ENCODE measurements around the gene MXRA8.
"Not testable (repeated sequence)": the region's sequence is repeated elsewhere in the genome, so short reads cannot be mapped to it uniquely, and the experiment has no call there.

The MXRA8 gene, protein sequence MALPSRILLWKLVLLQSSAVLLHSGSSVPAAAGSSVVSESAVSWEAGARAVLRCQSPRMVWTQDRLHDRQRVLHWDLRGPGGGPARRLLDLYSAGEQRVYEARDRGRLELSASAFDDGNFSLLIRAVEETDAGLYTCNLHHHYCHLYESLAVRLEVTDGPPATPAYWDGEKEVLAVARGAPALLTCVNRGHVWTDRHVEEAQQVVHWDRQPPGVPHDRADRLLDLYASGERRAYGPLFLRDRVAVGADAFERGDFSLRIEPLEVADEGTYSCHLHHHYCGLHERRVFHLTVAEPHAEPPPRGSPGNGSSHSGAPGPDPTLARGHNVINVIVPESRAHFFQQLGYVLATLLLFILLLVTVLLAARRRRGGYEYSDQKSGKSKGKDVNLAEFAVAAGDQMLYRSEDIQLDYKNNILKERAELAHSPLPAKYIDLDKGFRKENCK

DNA sequence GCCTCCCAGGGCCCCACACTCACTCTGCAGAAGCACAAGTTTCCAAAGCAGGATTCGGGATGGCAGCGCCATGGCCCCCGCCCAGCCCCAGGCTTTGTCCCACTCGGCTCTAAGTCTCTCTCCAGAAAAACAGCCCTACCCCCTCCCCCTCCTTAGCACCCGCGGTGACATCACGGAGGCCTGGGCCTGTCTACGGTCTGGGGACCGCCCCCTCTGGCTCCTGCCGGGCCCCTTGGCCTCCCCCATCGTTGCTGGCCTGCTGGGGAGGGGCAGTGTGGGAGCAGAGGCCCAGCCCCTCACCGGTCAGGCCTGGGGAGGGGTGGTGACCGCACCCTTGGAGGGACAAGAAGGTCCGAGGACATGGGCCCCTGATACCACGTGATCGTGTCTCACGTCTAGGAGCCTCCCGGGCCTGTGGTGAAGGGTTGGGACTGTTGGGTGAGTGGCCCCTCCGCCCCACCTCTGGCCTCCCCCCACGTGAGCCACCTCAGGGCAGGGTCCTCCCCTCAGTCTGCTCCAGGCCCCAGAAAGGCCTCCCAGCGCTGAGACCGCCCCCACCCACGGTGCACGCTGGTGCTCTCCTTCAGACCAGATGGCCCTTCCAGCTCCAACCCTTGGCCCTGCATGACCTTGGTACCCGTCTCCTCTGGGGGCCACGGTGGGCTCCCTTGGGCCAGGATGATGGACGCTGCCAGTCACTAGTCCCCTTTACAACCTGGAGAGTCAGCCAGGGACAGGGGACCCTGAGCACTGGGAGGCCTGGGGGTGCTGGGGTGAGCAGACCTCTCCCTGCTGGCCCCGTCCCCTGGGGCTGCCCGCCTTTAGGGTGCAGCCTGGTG, at the start of gene MXRA8:
Gene MXRA8, minus strand, starts transcription at position 123 of the 839 bp plus-strand sequence. Its CDS starts 51 bp downstream, at position 72.
- DNase-seq: no peak
- in situ Hi-C loops (cut with HindIII; ENCODE audit: low pct_ligation_motif_present, low pct_unique_long_range_greater_than_20kb, low sequenced_read_pairs): no loop called here

DNA sequence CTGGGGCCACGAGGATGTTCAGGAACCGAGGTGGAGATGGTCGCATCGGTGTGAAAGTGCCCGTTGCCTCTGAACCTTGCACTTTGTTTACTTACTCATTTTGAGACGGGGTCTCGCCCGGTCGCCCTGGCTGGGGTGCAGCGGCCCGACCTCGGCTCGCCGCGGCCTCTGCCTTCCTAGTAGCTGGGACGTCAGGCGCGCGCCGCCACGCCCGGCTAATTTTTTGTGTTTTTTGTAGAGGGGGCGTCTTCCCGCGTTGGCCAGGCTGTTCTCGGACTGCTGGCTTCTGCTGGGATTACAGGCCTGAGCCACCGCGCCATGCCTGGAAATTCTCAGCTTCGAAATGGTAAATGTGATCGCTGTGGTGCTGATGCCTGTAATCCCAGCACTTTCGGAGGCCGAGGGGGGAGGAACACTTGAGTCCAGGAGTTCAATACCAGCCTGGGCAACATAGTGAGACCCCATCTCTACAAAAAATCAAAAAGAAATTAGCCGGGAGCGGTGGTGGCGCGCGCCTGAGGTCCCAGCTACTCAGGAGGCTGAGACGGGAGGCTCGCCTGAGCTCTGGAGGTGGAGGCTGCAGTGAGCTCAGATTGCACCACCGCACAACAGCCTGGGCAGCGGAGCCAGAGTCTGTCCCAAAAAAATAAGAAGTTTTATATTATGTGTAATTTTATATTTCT, 49.4 kb upstream of the MXRA8 start:
- peak; percentile 49 for DNase-seq
- in situ Hi-C loops (cut with HindIII; ENCODE audit: low pct_ligation_motif_present, low pct_unique_long_range_greater_than_20kb, low sequenced_read_pairs): no loop called here

DNA sequence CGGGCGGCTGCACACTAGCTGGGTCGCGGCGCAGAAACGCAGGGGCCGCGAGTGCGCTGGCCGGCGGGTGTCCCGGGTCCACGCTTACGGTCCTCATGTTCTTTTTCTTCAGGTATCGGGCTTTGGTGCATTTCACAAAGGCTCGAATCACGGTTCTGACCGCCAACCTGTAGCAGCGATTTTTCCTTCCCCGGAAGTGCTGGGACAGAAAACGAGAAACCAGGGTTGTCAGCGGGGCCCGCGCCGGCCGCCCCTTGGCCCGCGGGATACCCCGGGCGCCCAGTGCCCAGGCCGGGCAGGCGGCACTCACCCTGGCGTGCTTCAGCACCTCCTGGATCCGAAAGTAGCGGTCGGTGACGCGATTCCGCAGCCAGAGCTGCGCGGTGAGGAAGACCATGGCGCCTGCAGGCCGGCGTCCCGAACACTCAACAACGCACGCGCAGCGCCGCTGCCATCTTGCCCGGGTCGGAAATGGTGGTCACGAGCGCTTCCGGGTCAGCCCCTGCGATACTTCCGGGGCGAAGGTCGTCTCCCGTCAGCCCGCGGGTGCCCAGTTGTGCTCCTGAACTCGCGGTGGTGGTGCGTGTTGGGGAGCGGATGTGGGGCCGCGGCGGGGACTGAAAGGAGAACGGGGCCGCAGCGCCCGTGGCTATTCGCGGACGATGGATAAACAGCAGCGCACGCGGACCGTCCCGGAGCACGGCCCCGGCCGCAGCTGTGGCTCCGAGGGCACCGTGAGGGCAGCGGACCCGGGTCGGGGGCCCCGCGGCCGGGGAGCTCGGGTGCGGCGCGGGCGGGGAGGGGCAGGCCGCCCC, 48.7 kb upstream of the MXRA8 start, which contains the start of gene MRPL20:
Gene MRPL20, minus strand, starts transcription at position 473 of the 815 bp plus-strand sequence. Its CDS starts 76 bp downstream, at position 397.
- DNase-seq: peak; percentile 88
- in situ Hi-C loops (cut with HindIII; ENCODE audit: low pct_ligation_motif_present, low pct_unique_long_range_greater_than_20kb, low sequenced_read_pairs): no loop called here

DNA sequence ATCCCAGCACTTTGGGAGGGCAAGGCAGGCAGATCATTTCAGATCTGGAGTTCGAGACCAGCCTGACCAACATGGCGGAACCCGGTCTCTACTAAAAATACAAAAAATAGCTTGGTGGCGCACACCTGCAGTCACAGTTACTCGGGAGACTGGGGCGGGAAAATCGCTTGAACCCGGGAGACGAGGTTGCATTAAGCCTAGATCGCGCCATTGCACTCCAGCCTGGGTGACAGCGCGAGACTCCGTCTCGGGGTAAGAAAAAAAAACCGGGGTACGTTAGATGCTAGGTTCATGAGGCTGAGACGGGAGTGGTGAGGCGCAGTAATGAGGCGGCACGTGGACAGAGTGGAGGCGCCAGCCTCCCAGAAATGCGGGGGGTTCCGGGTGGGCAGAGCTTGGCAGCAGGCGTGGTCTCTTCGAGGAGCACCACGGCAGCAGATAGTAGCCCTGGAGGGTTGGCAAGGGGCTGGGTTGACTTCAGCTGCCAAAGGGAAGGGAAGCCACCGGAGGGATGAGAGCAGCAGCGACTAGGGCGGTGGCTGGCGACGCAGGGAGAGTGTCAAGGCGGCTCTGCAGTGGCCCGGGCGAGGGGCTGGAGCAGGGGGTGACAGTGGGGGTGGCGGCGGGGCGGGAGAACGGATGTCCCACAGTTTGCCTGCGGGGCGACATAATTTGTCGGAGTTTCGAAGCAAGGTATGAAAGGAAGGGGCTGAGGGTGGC, 47.9 kb upstream of the MXRA8 start:
- DNase-seq: no peak
- in situ Hi-C loops (cut with HindIII; ENCODE audit: low pct_ligation_motif_present, low pct_unique_long_range_greater_than_20kb, low sequenced_read_pairs): no loop called here

DNA sequence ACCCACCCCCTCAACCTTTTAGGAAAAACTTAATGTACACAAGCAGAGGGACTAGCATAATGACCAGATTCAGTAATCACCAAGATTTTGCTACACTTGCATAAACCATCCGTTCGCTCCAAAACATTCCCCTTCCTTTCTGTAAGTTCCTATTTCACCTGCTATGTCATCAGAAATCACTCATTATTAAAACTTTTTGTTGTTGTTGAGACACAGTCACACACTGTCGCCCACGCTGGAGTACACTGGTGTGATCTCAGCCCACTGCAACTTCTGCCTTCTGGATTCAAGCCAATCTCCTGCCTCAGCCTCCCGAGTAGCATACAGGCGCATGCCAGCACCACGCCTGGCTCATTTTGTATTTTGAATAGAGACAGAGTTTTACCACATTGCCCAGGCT, 45.3 kb upstream of the MXRA8 start:
- in situ Hi-C loops (cut with HindIII; ENCODE audit: low pct_ligation_motif_present, low pct_unique_long_range_greater_than_20kb, low sequenced_read_pairs): no loop called here
- DNase-seq: no peak

DNA sequence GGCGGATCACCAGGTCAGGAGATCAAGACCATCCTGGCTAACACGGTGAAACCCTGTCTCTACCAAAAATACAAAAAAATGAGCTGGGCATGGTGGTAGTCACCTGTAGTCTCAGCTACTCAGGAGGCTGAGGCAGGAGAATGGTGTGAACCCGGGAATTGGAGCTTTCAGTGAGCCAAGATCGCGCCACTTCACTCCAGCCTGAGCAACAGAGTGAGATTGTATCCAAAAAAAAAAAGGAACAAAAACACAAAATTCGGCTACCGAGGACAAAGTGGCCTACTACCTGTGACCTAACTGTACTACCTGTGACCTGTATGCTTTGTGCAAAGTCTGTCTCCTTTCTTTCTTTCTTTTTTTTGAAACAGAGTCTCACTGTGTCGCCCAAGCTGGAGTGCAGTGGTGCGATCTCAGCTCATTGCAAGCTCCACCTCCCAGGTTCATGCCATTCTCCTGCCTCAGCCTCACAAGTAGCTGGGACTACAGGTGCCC, 44.6 kb upstream of the MXRA8 start:
- DNase-seq; in situ Hi-C loops (cut with HindIII; ENCODE audit: low pct_ligation_motif_present, low pct_unique_long_range_greater_than_20kb, low sequenced_read_pairs): not testable (repeated sequence)

DNA sequence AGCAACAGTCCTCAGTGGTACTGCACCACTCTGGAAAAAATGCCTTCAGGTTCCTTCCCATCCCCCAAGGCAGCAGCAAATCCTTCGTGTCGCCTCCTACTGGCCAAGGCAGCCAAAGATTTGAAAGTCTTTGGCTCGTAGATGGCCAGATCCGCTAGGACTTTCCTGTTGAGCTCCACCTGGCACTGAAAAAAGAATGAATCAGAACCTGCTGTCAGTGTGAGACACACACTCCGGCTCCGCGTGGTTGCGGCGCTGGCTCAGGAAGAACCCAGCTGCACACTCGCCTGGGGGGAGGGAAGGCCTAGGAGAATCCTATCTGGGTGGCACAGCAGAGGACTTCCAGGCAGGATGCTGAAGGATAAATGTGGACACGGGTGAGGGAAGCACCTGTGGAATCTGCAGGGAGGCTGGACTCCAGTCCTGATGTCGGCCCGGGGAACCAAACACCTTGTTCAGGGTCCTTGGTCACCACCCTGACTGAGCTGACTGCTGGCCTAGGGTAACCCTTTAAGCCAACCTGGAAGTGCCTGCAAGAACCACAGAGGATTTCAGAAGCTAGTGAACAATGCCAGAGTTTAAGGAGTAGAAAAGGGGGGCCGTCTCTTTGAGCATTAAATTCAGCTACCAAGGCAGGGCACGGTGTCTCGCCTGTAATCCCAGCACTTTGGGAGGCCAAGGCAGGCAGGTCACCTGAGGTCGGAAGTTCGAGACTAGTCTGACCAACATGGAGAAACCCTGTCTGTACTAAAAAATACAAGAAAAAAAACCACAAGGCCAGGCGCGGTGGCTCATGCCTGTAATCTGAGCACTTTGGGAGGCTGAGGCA, 43.9 kb upstream of the MXRA8 start:
- DNase-seq: peak; percentile 92
- in situ Hi-C loops (cut with HindIII; ENCODE audit: low pct_ligation_motif_present, low pct_unique_long_range_greater_than_20kb, low sequenced_read_pairs): no loop called here

DNA sequence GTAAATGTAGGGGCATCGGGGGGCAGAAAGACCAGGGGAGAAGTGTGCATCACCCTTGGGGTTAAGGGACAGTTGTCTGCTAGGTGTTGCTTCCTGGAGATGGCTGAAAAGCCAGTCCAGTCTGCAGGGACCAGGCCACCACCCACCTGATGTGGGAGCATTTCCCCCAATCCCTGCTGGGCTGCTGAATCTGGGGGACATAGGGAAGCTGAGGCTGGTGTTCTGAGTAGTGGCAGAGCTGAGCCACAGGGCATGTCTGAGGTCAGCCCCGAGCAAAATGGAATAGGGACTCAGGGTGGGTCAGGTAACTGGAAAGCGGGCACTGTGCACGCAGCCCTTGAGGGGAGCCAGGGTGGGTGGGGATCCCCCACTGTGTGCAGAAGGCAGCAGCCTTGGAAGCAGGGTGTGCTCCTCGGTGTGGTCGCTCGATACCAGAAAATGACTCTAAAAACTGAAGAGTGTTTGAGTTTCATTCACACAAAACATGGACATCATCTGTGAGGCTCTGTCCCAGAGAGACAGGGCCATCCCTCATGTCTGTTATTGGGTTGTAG, 43.2 kb upstream of the MXRA8 start:
- DNase-seq: no peak
- in situ Hi-C loops (cut with HindIII; ENCODE audit: low pct_ligation_motif_present, low pct_unique_long_range_greater_than_20kb, low sequenced_read_pairs): no loop called here

DNA sequence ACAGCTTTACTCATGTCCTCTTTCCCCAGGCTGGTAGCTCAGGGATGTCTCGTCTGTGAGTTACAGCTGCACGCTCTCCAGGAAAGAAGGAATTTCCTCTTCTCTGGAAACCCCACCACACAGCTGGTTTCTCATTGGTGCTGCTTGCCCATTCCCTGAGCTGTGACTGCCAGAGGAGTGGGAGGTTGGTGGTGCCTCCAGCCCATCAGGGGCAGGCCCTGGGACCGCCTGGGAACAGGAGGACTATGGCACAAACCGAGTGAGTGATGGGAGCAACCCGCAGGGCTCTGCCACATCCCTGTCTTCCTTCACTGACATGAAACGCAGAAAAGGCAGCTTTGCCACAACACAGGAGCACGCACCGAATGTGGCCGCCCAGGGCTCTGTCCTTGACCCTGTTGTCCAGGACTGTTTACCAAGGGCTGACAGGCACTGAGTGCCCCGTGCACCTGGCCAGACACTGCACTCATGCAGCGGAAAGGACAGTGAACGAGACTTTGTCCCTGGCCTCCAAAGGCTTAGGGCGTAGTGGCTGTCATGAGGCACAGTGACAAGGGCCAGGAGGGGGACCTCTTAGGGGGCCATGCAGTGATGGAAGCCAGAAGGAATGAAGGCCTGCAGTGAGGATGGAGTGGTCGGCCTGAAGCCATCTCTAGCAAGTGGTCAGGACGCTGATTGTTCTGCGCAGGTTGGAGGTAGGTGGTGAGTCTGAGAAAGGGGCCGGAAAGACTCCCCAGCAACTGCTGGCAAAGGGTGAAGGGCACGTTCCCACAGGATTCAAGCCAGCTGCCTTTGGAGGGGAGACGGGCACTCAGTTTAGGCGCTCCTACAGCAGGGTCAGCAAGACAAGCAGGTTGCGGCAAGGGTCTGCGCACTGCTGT, 42.5 kb upstream of the MXRA8 start:
- DNase-seq: no peak
- in situ Hi-C loops (cut with HindIII; ENCODE audit: low pct_ligation_motif_present, low pct_unique_long_range_greater_than_20kb, low sequenced_read_pairs): no loop called here

DNA sequence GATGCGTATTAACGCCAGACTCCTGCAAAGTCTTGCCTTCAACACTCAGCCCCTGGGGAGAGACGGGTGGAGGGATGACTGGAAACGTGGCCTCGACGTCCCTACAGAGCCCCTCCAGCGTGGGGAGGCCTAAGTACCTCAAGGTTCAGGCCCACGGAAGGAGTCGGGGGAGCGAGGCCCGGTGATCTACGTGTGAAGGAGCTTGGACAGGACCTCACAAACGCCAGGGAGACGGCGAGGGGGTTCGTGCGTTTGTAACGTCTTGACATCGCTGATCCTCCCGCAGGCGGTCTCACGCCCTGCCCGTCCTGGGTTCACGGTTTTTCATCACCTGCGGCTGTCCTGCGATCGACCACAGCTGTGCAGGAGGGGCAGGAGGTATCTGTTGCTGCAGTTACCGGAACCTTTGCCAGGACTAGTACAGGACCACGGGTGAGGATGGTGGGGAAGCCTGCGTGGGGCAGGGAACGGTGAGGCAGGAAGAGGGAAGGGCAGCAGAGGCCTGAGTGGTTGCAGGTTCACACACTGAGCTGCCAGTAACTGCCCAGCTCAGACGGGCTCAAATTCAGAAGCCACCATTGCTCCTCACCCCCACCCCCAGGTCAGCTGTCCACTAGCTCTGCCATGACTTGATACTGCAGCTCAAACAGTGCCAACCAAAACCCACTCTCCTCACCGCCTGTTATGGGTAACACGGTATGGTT, 41.7 kb upstream of the MXRA8 start:
- no peak for DNase-seq
- in situ Hi-C loops (cut with HindIII; ENCODE audit: low pct_ligation_motif_present, low pct_unique_long_range_greater_than_20kb, low sequenced_read_pairs): no loop called here

DNA sequence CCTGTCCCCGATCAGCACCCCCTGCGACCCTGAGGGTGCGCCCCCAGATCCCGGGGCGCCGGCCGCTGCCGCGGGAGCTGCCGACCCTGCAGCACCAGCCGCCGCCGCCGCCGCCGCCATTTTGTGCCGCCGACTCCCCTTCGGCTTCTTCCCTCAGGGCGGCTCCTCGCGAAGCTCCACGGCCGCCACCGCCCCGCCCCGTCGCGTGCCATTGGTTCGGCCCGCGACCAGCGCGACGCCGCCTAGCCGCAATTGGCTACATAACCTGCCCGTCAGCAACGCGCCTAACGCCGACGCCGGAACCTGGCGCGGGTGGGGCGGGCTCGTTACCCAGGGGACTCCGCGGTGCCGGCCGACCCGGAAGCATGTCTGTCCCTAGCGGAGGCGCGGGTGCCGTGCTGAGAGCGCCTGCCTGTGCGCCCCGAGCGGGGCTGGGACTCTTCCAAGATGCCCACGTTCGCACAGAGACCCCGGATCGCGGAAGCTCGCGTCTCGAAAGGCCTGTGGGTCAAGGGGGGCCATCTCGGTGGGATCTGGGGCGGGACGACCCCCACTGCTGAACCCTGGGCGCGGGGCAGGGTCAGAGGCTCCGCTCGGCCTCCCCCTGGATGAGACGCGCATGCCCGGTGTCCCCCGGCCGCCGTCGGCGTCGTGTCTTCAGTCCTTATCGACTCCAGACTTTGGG, 41.0 kb upstream of the MXRA8 start, which contains the start of gene CCNL2:
Gene CCNL2, minus strand, starts transcription at position 149 of the 685 bp plus-strand sequence. Its CDS starts 29 bp downstream, at position 120.
- in situ Hi-C loops (cut with HindIII; ENCODE audit: low pct_ligation_motif_present, low pct_unique_long_range_greater_than_20kb, low sequenced_read_pairs): no loop called here
- DNase-seq: peak; percentile 96

DNA sequence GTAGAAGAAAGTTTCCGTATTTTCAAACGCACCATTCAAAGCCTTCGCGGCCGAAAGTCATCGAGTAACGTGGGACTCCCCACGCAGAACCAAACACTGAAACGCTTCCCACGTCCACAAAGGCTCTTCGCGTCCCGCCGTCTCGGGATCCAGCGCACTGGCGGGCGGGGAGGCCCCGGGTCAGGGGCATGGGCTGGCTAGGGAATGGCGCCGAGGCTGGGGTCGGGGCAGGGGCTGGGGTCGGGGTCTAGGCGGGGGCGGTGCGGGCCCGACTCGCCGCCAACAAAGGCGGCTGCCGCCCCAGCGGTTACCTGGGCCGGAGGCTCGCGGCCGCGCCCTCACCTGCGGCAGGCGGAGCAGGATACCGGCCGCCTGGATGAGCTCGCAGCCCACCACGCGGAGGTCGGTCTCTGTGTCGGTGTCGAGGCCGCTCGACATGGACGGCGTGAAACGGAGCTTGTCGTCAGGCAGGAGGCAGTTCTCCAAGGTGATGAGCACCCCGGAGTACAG, 40.4 kb upstream of the MXRA8 start:
- no peak for DNase-seq
- in situ Hi-C loops (cut with HindIII; ENCODE audit: low pct_ligation_motif_present, low pct_unique_long_range_greater_than_20kb, low sequenced_read_pairs): no loop called here

DNA sequence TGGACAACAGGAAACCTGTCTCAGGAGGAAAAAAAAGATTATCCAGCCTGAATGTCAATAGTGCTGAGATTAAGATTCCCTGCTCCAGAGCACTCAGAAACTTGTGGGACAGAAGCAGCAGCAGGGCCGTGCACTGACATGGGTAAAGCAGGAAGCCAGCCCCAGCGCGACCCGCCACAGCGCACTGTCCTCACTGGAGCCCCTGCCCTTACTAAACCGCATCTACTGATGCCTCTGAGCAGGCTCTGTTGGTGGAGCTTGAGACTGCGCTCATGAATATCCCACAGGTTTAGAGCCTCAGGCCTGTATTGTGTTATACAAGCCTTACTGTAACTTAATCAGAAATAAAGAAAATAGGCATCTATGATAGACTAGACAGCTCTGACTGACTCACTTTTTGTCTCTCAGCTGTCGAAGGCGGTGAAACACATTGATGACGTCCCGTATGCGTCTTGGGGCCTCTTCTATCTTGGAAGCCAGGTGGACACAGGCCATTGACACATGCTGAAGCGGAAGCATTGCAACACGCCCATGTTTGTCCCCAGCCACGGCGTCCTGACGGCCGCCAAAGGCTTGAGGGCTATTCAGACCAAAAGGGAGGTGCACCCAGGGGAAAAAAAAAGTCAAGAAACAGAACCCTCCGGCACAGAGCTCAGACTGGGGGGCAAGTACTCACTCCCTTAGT, 39.6 kb upstream of the MXRA8 start:
- no peak for DNase-seq

DNA sequence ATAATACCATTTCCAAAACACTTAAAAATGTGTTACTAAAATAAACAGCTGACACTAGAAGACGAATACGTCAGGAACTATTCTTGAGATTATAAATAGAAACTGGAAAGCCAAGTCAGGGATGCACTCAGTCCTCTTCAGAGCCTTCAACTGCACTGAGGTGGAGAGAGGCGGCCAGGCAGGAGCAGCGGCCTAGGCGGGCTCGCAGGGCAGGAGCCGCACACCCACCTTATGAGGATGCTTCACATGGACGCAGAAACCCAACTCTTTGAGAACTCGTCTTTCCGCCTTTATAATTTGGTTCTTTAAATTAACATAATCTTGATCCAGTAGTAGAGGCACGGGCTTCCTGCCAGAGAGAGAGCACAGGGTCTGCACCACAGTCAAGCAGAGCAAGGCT, 36.8 kb upstream of the MXRA8 start:
- no peak for DNase-seq
- in situ Hi-C loops (cut with HindIII; ENCODE audit: low pct_ligation_motif_present, low pct_unique_long_range_greater_than_20kb, low sequenced_read_pairs): no loop called here

More for the DNA sequence above, 39.6 kb upstream of the MXRA8 start:
- in situ Hi-C loops (cut with HindIII; ENCODE audit: low pct_ligation_motif_present, low pct_unique_long_range_greater_than_20kb, low sequenced_read_pairs): no loop called here
